GM18519 (cell line): ENCODE data around the gene ANXA8.

Source experiments
- ATAC-seq: cut with Tn5 transposase; IDR thresholded peaks from one replicate; pipeline ENCODE4 v1.9.1; 2021; ENCODE audit warnings: mild to moderate bottlenecking, moderate library complexity; ENCODE audit not compliant: unreplicated experiment, low FRiP score

Gene ANXA8

GRCh38 chr10:47449102-47449978, 34.6 kb downstream of the ANXA8 start:
- ATAC-seq = no peak

DNA sequence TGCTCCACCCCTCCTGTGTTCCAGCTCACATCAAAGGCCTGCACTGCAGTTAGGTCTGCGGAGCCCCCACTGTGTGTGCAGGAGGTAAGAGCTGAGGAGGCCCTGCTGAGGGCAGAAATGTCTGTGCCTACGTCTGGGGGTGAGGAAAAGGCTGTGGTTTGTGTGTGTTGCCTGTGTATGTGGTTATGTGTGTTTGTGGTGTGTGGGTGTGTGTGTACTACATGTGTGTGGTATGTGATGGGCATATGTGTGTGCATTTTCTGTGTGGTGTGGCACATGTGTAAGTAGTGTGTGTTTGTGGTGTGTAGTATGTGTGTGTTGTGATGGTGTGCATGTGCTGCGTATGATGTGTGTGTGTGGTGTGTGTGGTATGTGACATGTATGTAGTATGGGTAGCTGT, 36.2 kb downstream of the ANXA8 start:
- ATAC-seq = no peak

DNA sequence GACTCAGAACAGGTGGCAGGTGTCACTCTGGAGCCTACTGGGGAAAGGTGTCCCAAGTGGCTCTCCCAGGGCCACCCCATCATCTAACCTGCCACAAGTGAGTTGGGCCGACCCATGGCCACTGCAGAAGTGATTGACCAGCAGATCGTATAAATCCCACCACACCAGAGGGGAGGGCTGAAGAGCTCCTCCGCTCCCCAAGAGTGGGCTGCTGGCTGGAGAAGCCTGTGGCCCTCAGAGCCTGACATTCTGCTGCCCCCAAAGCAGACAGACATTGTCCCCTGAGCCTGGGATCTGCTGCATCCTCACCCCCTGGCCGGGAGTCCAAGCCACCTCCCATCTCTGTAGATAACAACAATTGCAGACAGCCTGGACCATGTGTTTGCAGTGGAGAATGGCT, 36.7 kb downstream of the ANXA8 start:
- ATAC-seq = no peak

DNA sequence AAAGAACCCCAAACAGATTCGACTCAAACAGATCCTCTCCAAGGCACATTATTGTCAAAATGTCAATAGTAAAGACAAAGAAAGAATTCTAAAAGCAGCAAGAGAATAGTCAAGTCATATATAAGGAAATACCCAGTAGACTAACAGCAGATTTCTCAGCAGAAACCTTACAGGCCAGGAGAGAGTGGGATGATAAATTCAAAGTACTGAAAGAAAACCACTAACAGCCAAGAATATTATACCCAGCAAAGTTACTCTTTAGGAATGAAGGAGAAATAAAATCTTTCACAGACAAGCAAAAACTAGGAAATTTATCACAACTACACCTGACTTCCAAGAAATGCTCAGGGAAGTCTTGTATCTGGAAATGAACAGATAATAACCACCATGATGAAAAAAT, 38.2 kb downstream of the ANXA8 start:
- no peak for ATAC-seq

DNA sequence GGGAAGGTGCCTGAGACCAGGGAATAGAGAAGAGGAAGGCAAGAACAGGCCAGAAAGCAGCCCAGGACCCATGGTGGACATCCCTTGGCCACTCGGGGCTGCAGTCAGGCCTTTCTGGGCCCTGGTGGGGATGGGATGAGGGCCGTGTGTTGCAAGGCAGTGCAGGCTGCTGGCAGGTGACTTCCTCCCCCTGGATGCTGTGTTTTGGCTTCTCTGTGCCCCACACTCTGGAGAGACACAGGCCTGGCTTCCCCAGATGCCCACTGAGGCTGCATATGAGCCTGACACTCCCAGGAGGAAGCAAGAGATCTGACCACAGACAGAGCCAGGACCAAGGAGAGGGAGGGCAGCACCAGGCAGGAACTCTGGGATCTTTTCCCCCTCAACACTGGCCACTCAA, 39.9 kb downstream of the ANXA8 start:
- no peak for ATAC-seq

DNA sequence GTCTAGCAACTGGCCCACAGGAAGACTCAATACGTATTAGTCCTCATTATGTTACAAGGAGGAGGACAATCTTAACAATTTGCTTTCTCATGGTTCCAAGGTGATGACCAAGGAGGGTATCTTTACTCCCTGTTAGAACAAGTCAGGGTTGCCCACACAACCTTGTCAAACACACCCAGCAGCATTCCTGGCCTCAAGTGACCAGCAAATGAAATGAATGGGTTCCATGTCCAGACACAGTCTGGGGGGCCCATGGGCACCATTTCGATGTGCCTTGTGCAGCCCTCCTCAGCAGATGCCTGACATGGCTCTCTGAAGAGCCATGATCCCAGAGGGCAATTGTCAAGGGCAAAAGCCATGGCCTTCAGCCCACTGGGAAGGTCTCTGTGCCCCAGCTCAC, 40.8 kb downstream of the ANXA8 start:
- no peak for ATAC-seq

DNA sequence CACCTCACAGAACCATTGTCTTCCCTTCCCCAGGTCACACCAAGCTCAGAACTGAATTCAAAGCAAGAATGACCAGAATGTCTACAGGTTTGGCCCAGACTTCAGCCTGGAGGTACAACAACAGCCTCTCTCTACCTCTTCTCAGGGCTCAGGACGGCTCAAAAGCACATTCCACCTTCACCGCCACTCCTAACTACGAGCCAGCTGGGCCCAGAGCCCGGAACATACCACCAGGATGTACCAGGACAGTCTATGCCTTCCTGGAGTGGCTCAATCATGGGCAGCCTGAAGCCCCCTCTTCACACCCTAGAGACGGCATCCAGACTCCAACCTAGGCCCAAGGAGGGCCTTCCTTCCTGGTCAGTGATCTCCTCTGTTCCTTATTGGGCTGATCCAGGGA, 41.6 kb downstream of the ANXA8 start:
- ATAC-seq = no peak

GRCh38 chr10:47441938-47442337, 42.0 kb downstream of the ANXA8 start:
- ATAC-seq = no peak

- no peak for ATAC-seq
Measured at GRCh38 chr10:47440207-47440606, 43.7 kb downstream of the ANXA8 start.

GRCh38 chr10:47438857-47439474, 44.9 kb downstream of the ANXA8 start:
- no peak for ATAC-seq

DNA sequence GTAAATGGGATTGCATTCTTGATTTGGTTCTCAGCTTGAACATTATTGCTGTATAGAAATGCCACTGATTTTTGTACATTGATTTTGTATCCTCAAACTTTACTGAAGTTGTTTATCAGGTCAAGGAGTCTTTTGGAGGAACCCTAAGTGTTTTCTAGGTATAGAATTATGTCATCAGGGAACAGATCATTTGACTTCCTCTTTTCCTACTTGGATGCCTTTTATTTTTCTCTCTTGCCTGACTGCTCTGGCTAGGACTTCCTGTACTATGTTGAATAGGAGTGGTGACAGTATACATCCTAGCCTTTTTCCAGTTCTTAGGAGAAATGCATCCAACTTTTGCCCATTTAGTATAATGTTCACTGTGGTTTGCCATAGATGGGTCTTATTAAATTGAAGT, 48.8 kb downstream of the ANXA8 start:
- ATAC-seq = no peak

DNA sequence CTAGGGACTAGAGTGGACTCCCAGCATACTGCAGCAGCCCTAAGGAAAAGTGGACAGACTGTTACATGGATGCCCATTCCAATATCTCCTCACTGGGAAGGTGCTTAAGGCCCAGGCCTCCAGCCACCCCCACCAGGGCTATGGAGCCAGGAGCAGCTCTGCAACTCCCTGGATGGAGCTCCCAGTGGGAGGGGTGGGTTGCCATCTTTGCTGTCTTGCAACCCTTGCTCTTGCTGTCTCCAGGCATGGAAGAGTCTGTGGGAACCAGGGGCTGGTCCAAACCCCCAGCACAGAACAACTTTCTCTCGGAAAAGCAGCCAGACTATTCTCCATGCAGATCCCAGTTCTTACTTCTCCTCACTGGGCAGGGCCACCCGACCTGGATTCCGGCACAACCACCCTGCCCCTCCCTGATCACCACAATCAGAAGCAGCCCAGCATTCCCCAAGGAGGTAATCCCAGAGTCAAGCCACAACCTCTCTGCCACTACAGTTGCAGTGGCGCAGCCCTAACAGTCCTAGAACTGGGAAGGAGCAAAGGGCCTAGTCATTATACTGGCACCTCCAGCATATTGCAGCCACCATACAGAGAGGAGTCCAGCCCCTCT, 58.0 kb downstream of the ANXA8 start:
- no peak for ATAC-seq

GRCh38 chr10:47424231-47424630, 59.7 kb downstream of the ANXA8 start:
- no peak for ATAC-seq

- no peak for ATAC-seq
Measured at GRCh38 chr10:47423476-47423875, 60.4 kb downstream of the ANXA8 start.

- no peak for ATAC-seq
Measured at GRCh38 chr10:47421057-47421952, 62.6 kb downstream of the ANXA8 start.

DNA sequence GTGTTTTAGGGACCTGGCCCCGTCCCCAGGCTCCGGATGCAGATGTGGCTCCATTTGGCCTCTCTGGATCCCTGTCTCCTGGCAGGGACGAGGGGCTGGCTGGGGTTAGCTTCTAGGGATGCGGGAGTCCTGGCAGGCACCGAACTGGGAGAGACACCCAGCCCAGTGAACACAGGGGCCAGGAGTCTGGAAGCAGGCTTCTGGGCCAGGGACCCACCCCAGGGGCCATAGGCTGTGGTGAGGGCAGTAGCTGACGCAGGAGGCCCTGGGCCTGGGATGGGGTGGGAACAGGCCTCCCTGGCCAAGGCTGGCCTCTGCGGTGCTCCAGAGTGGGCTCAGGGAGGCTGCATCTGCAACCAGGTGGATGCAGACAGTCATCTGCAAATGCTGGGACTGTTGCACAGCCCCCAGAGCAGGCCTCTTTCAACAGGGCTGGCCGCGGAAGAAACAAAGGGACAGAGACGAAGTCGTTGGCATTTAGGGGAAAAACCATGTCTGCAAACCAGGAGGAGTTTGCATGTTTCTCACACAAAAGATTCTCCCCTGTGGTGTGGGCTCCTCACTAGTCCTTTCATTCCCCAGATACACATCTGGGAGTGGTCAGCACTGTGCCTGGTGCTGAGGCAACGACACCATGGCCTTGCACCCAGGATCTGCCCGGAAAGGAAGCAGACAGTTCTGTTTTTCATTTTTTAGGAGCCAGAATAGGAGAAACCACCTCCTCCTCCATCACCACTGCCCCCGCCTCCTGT, 63.4 kb downstream of the ANXA8 start:
- ATAC-seq = no peak

- no peak for ATAC-seq
Measured at GRCh38 chr10:47419421-47419820, 64.5 kb downstream of the ANXA8 start.

- ATAC-seq = no peak
Measured at GRCh38 chr10:47418966-47419365, 64.9 kb downstream of the ANXA8 start.

DNA sequence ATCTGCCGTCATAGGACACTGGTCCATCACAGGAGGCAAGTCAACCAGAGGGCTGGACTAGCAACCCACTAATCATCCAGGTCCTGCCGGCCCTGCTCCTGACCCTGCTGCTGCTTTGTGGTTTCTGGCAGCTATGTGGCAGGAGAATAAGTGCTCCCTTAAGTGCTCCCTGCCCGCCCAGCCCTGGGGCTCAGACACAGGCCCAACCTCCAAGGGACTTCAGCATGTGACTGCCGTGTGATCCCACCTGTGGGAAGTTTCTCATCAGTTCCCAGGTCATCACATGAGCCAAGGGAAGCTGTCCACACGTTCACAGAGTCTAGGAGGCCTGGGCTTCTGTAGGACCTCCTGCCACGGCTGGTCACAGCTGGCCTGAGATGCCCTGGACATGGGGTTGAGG, 65.6 kb downstream of the ANXA8 start:
- no peak for ATAC-seq
